GM23338 (cell line): ENCODE data around the gene ZNF491.

Source experiments
- CREB1 ChIP-seq: fragments of 250-450 bp; sonication (Bioruptor Pico); IDR thresholded peaks from 2 replicates; pipeline ENCODE4 v1.5.0; 2020; ENCODE audit warnings: low read depth, mild to moderate bottlenecking, moderate library complexity
- CTCF ChIP-seq, 2 experiments: fragments of 200-600 bp in 1 of 2; sonication (generic) in 1 of 2; conservative IDR thresholded peaks; 2 replicates each; pipeline versions ENCODE4 v1.5.1 to v1.6.1; 2016 to 2017; ENCODE audit warnings: antibody characterized with exemption in 2 of 2, low read depth in 2 of 2, mild to moderate bottlenecking in 2 of 2, moderate library complexity in 1 of 2
- ETS1 ChIP-seq: IDR thresholded peaks from 2 replicates; pipeline ENCODE4 v1.6.1; 2016; ENCODE audit warnings: antibody characterized with exemption
- EZH2 ChIP-seq: fragments of 200-600 bp; sonication (generic); IDR thresholded peaks from one replicate; pipeline ENCODE4 v1.8.0; 2017; ENCODE audit warnings: antibody characterized with exemption, mild to moderate bottlenecking, low read depth; ENCODE audit not compliant: unreplicated experiment
- EZH2phosphoT487 ChIP-seq: fragments of 200-600 bp; sonication (generic); IDR thresholded peaks from one replicate; pipeline ENCODE4 v1.8.1; 2018; ENCODE audit warnings: antibody characterized with exemption; ENCODE audit not compliant: unreplicated experiment
- JUNB ChIP-seq: IDR thresholded peaks from one replicate; pipeline ENCODE4 v1.6.1; 2016; ENCODE audit warnings: antibody characterized with exemption; ENCODE audit not compliant: unreplicated experiment
- NANOG ChIP-seq: IDR thresholded peaks from 2 replicates; pipeline ENCODE4 v1.6.1; 2016; ENCODE audit warnings: antibody characterized with exemption, borderline replicate concordance
- POLR2AphosphoS5 ChIP-seq: IDR thresholded peaks from 2 replicates; pipeline ENCODE4 v1.6.1; 2016; ENCODE audit warnings: antibody characterized with exemption, low read depth
- REST ChIP-seq: IDR thresholded peaks from one replicate; pipeline ENCODE4 v1.6.1; 2018; ENCODE audit warnings: antibody characterized with exemption; ENCODE audit not compliant: unreplicated experiment
- STAT1 ChIP-seq: IDR thresholded peaks from one replicate; pipeline ENCODE4 v1.6.1; 2016; ENCODE audit warnings: antibody characterized with exemption; ENCODE audit not compliant: unreplicated experiment
- ZNF114 ChIP-seq: fragments of 250-450 bp; sonication (Bioruptor Pico); IDR thresholded peaks from 2 replicates; pipeline ENCODE4 v1.5.0; 2020; ENCODE audit warnings: mild to moderate bottlenecking, moderate library complexity

GRCh38 chr19:11833541-11833940, 35.2 kb downstream of the ZNF491 start:
- TF ChIP-seq EZH2 (no peak), NANOG (no peak), CTCF (conservative IDR thresholded peaks at IDR 0.05; ENCODE audit: low read depth in 2 of 2) (no peak), EZH2phosphoT487 (no peak), POLR2AphosphoS5 (no peak), ETS1 (no peak), ZNF114 (CRISPR knock-in tag) (no peak), REST (no peak), JUNB (no peak), CREB1 (CRISPR knock-in tag) (no peak), STAT1 (no peak)
